Measurements from ENCODE around the gene KLHL14.

DNA sequence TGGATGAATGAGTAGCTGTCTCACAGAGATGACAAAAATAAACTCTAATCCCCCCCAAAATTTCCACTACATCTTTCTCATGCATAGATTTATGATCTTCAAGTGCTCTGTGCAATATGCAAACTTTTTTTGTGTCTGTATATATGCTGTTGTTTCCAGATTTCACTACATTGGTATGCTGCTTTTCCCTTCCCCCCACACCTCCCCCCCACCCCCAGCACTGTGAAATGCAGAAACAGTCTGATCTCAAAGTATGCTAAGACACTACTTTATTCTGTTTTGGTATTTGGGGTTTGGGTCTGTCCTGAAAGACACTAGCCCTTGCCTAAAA, 524 bp upstream of the KLHL14 start:
- TF ChIP-seq, protein P1, sequence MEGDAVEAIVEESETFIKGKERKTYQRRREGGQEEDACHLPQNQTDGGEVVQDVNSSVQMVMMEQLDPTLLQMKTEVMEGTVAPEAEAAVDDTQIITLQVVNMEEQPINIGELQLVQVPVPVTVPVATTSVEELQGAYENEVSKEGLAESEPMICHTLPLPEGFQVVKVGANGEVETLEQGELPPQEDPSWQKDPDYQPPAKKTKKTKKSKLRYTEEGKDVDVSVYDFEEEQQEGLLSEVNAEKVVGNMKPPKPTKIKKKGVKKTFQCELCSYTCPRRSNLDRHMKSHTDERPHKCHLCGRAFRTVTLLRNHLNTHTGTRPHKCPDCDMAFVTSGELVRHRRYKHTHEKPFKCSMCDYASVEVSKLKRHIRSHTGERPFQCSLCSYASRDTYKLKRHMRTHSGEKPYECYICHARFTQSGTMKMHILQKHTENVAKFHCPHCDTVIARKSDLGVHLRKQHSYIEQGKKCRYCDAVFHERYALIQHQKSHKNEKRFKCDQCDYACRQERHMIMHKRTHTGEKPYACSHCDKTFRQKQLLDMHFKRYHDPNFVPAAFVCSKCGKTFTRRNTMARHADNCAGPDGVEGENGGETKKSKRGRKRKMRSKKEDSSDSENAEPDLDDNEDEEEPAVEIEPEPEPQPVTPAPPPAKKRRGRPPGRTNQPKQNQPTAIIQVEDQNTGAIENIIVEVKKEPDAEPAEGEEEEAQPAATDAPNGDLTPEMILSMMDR (IDR thresholded peaks at IDR 0.05), result no peak
- TF ChIP-seq POLR2A (IDR thresholded peaks at IDR 0.05), result no peak
